Measurements from ENCODE around the gene ZNF385A.

The ZNF385A gene, protein sequence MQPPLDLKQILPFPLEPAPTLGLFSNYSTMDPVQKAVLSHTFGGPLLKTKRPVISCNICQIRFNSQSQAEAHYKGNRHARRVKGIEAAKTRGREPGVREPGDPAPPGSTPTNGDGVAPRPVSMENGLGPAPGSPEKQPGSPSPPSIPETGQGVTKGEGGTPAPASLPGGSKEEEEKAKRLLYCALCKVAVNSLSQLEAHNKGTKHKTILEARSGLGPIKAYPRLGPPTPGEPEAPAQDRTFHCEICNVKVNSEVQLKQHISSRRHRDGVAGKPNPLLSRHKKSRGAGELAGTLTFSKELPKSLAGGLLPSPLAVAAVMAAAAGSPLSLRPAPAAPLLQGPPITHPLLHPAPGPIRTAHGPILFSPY

DNA sequence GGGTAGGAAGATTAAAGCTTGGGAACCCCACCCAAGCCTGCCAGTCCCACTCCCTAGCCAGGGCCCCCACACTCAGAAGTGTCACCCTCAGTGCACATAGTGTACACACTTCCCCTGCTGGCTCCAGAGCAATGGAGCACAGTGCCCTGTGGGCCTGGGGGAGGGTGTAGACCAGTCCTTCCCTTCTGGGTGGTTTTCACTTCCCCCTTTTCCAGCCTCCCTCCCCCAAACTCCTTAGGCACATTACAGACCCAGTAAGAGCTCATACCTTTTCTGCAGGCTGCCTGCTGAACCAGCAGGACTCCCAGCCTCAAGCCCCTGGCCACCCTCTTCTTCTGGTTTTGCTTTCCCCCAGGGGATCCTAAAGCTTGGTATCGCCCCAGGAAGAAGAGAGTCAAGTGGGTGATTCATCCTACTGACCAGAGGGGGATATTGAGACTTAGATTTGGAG is at the start of gene ZNF385A:
TSS of gene ZNF385A (minus strand) at position 143 of the 451 bp plus-strand sequence. CDS start 219 bp downstream, outside the sequence.
- DNase-seq (ENCODE audit: low read depth in 2 of 3, low spot score in 2 of 3) = no peak

DNA sequence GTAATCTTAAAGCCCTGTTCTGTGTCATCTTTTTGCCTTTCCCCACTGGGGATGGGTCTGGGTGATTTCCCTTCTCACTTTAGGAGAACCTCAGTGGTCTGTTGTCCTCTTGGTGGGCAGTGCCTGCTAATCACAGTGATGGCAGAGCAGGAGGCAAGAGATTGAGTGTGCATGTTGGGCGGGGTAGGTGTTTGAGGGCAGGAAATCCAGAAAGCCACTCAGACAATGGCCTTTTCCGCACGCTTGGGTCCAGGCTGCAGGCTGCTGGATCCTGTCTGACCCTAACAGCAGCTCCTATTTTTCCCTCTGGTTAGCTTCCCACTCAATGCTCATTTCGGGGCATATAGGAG is 48.3 kb upstream of the ZNF385A start:
- no peak for DNase-seq (ENCODE audit: low read depth in 2 of 3, low spot score in 2 of 3)

DNA sequence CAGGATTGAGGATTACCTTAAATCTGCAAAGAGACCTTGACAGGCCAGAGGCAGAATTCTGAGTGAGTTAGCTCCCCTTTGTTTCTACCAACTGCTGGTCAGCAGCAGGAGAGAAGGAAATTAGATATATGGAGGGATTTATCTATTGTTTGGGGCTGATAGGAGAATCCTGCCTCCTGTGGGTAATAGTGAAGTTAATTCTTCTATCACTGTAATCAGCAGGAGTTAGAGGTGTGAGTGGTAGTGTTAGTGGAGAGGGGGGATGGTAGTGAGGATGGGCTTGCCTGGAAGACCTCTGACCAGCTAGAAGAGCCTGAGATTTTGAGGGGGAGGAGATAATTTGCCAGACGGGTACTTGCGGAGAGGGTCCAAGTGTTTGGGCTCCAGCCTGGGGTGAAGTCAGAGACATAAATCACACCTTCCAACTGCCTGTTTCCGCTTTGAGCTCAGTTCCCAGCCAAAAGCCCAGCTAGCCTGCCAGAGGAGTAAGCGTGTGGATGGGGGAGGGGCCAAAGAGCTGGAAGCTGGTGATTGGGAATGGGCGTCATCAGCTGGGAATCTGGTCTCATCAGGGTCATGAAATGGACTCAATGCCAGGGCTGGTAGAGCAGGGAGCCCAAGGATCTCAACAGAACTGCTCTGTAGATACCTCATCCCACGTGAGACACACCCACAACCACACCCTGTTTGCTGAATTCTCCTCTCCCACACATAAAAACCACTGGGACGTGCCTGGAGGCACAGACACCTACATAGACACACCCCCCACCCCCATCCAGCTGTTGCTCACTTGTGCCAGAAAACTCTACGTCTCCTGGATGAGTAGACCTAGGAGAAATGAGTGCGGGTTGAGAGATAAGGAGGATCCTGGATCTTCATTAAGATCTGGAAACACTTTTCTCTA is 47.6 kb upstream of the ZNF385A start:
- no peak for DNase-seq (ENCODE audit: low read depth in 2 of 3, low spot score in 2 of 3)

DNA sequence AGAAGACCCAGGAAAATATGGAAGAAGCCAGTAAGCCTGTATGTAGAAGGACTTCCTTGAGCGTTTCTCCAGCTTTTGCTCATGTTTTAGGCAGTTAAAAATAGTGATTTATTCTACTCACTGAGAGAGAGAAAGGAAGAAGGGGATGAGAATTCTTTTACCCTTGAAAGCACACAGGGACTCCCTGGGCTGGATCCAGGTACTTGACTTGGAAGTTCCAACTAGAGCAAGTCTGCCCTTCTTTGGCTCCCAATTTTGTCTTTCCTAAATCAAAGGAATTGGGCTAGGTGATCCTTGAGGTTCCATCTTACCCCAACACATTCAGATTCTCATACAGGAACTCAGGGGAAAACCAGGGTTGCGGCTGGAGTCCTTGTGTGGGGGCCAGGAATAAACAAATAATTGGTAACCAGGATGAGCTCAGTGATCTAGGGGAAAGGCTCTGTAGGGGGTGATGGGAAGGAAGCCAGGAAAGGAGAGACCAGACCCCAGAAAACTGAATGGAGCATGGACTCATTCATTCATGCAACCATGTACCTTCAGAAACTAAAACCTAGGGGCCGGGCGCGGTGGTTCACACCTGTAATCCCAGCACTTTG is 46.0 kb upstream of the ZNF385A start:
- no peak for DNase-seq (ENCODE audit: low read depth in 2 of 3, low spot score in 2 of 3)

DNA sequence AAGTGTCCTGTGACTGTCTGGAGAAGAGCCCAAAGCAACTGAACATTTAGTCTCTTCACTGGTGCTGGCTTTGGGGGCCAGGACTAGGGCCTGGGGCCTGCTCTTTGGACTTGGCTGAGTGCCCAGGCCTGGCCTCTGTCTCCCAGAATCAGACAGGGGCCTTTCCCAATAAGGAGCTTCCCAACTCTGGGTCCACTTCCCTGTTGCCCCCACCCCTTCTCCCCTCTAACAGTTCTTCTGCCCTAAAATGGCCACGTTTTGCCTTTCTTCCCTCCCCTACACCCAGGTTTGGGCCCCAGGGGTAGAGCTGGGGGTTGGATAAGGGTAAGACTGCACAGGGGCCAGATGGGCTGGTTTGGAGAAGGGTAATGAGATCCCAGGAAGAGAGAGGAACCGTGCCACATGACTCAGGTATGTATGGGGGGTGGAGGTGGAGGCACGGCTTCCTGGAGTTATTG is 44.5 kb upstream of the ZNF385A start:
- DNase-seq (ENCODE audit: low read depth in 2 of 3, low spot score in 2 of 3) = no peak

DNA sequence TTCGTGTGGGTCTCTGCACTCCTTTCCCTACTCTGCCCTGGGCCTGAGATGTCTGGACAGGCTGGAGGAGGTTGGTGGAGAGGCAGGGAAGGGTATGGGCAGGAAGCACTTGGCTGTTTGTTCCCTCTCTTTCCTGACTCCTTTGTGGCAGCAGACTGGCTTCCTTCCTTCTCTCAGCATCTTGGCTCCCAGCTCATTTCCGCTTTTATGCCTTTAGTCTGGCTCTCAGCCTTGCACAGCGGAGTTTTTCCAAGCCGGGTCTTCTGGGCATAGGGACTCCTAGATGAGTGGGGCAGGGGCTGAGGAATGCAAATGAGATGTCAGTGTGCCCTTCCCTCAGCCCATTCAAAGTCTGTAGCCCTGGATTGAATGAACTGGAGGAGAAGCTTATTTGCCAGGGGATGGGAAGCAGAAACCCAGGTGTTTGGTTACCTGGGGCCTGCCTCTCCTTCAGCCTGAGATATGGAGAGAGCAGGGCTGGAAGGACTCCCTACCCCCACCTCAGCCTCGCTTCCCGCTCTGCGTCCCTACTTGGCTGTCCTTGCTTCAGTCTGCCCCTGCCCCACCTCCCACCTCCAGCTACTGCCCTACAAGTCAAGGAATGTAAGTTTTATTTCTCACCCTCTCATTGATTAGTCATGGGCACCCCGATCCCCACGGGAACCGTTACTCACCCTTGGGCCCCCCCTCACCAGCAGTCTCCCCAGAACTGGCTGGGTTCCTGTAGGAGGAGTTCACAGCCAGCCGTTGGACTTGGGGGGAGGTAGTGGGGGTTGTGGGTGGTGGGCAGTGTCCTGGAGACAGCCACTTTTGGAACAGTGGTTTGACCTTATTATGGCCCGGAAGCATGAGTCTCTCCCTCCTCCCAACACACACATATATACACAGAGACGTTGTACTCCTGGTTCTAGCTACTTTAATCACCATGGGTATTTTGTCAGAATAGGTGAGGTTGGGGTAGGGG is 43.8 kb upstream of the ZNF385A start:
- DNase-seq (ENCODE audit: low read depth in 2 of 3, low spot score in 2 of 3) = no peak

DNA sequence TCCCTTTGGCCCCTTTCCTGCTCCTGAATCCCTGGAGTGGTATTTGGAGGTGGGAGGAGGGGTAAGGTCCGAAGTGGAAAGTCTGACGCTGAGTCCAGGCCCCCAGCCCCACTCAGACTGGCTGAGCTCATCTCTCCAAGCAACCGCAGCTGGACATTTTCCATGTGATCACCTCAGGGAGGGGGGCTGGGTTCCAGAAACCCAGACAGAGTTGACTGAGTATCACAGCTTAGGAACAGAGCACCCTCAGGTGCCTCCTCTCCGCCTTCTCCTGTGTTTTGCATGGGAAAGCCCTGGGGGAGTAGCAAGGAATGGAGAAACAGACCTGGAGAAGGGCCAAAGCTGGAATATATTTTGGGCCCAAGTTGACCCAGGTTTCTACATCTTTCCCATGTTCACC is 42.6 kb upstream of the ZNF385A start:
- DNase-seq (ENCODE audit: low read depth in 2 of 3, low spot score in 2 of 3) = no peak

DNA sequence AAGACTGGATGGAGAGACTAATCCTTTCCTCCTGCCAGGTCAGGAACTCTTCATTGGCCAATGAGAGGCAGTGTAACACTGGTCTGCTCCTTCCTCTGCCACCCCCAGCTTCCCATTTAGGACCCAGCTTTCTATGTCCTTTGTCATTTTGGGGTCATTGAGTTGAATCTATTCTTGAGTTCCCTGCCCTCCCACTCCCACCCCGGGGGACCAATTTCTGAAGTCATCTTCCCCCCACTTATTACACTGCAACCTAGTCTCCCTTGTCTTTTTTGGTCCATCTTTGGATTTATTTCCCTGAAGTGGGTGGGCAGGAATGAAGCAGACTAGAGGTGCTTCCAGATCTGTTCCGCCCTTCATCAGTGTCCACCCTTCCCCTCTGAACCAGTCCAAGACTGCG is 42.2 kb upstream of the ZNF385A start:
- DNase-seq (ENCODE audit: low read depth in 2 of 3, low spot score in 2 of 3) = no peak

DNA sequence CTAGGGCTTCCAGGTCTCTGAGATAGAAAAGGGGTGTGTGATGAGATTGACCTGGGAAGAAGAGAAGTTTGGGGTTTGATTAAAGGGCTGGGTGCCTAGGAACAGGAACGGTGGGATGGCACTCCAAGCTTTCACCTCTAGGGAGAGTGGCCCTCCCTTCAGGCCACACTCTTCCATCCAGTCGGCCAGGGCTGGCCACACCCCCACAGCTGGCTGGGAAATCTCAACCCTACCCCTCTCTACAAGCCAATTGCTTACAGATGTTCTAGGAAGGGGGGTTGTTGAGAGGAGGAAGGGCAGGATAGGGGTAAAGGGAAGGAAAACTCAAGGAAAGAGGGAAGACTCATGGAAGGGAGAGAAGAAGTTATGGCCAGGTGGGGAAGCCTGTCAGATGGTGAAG is 41.2 kb upstream of the ZNF385A start:
- no peak for DNase-seq (ENCODE audit: low read depth in 2 of 3, low spot score in 2 of 3)

DNA sequence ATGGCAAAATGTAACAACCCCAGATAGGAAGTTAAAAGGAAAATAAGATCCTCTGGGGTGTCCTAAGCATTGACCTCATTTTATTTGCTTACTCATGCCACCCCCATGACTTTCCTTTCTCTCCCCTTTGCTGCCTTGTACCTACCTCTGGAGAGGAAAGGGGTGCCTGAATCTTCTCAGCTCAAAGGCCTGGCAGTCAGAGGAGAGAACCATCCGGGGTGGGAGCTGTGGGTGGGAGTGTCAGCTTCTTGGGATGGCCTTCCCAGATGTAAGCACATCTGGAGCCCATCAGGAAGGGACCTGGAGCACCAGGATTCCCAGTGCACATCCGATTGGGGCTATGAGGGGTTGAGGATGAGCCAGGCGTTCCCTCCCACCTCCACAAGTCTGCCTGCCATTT is 39.7 kb upstream of the ZNF385A start:
- no peak for DNase-seq (ENCODE audit: low read depth in 2 of 3, low spot score in 2 of 3)

DNA sequence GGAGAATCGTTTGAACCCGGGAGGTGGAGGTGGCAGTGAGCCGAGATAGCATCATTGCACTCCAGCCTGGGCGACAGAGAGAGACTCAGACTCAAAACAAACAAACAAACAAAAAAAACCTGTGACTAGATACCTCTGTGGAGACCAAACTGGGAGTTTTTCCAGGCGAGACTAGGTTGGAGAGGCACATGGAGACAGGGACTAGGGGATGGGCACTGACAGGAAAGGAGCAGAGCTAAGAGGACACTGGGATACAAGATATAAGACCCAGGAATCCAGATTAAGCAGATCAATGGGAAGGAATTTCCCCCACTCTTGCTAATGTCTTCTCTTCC is 39.2 kb upstream of the ZNF385A start:
- DNase-seq (ENCODE audit: low read depth in 2 of 3, low spot score in 2 of 3) = no peak

DNA sequence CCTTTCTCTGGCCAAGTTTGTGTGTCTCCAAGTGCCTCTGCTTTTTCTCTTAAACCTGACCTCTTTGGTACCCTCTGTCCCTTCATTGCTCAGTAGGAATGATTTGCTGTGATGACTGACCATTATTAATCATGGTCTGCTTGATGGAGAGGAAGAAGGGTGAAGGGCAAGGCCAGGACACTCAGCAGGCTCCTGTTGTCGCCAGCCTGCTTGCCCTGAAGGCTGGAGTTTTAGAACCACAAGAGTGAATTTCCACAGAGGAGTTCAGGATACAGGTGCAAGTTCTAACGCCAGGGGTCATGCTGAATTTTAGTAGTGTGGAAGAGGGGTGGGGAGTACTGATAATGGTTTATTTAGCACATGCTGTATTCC is 37.3 kb upstream of the ZNF385A start:
- DNase-seq (ENCODE audit: low read depth in 2 of 3, low spot score in 2 of 3) = no peak

DNA sequence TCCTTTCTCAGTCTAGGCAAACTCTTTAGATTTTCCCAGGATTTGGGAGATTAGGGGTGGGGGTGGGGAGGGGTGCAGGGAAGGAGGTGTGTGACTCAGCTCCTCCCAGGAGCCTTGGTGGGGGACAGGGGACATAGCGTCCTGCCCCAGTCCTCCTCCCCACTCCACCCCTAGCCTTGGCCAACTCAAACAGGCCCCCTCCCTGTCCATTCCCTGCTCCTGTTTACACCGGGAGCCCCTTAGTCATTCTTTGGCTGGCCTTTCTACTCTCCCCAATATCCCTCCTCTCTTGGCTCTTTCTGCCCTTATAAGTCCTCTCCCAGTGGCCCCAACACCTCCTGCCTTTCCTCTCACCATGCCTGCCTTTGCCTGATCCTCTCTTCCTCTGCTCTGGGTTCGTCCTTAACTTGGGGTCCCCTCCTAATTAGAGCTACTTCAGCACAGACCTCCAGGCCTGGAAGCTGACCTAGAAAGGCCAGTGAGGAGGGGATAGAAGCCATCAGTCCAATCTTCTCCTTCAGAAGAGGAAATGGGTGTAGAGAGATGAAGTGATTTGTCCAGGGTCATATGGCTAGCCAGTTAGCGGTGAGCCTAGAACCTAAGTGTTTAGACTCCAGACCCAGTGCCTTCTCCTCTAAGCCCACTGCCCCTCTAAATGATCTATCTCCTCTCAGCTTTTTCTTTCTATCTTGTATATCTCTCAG is 36.8 kb upstream of the ZNF385A start:
- no peak for DNase-seq (ENCODE audit: low read depth in 2 of 3, low spot score in 2 of 3)

DNA sequence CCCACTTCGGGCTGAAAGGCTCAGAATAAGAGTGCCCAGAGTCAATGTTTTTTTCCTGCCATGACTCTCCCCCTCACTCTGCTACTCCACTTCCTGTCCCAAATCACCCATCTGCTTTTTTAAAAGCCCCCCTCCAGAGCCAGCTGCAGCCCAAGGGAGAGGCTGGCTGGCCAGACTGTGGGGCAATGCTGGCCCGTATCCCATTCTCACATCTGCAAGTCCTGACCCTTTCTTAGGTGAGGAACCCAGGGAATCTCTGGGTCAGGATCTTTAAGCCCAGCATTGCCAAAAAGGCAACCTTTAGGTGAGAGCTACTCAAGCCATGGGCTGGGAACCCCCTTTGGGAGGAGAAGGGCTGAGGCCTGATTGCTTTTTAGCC is 36.2 kb upstream of the ZNF385A start:
- DNase-seq (ENCODE audit: low read depth in 2 of 3, low spot score in 2 of 3) = no peak

DNA sequence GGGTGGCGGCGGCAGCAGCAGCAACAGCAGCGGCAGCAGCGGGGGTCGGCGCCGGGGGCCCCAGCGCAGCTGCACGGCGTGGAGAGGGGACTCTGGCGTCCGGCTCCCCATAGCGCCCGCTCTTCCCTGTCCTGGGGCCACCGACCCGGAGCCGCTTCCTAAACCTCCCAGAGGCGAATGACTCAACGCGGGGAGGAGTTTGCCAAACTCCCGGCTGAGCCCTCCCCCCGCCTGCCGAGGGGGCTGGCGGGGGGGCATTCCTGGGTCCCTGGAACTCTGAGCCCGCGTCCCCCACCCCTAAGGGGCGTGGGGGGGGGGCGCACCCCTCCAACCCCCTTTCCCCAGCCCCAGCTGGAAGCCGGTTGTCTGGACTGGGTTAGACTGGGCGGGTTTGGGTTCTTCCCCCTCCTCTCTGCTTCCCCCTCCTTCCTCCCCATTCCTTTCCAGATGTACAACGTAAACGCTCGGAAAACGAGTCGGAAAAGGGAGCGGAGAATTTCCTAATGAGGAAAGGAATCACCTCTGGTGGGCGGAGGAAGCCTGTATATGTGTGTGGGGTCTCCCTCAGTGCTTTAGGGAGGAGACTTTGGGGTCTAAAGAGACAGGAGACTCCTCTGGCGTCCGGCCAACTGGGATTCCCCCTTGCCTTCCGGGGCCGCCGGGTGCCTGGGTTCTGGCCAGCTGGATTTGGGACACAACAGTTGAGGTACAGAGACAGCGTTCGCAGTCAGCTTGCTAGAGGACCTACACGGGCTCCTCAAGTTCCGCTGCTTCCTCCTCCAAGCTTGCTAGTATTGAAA is 34.8 kb upstream of the ZNF385A start, which contains the start of gene ITGA5:
TSS of gene ITGA5 (minus strand) at position 179 of the 800 bp plus-strand sequence. CDS start at position 111, 68 bp downstream.
- DNase-seq (ENCODE audit: low read depth in 2 of 3, low spot score in 2 of 3) = no peak

DNA sequence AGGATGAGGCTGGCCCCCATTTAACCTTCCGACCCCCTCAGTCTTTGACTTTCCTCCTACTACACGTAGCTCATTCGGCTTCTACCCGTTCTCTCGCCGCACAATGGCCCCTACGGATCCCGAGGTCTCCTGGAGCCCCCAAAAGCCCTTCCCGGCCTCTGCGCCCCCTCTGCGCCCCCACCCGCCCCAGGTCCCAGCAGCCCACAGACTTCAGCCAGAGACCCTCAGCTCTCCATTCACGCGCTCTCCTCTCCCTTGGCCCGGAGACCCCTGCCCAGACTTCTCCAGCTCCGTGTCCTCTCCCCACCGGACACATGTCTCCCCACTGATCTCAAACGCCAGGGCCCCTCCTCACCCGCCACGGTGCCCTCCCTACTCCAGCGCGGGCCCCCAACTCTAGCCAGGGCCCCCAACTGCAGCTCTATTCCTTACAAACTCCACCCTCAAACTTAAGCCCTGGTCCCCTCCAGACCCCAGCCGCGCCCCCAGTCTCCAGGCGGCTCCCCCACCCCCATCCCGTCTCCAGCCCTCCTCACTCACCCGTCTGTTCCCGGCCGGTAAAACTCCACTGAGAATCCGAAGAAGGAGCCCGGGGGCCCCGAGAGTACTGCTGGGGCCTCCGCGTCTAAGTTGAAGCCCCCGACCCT is 34.0 kb upstream of the ZNF385A start:
- no peak for DNase-seq (ENCODE audit: low read depth in 2 of 3, low spot score in 2 of 3)

DNA sequence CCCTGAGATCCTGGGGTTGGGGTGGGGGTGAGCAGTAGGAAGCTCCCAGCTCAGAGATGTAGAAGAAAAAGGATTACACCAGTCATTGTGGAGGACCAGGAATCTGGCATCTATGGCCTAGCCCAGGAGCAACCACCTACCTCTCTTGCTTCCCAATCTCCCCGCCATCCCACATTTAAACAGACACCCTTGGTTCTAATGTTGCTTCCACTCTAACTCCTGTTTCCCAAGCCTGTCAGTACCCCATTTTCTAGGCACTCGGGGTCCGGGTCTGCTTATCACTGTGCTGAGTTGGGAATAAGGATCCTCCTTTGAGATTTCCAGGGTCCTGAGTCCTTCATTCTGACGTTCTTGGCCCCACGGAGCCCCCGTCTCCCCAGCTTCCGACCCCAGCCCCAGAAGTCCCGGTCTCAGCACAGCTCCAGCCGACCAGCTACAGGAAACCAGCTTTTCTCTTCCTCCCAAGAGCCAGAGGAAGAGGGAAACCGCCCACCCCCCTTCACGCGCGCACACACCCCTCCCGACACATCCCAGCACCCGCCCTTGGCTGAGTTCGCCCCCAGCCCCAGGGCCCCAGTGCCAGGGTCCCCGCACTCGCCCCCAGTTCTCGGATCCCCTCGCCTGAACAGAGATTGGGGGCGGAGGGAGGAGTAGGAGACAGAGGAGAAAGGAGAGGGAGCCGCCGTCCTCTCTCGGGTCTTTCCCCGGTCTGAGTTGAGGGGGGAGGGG is 33.3 kb upstream of the ZNF385A start:
- no peak for DNase-seq (ENCODE audit: low read depth in 2 of 3, low spot score in 2 of 3)
